AG09319 (cell line): ENCODE data around the gene PHLDB1.

ENCODE experiments used
- DNase-seq: peaks from one replicate; pipeline ENCODE4 v3.0.0-alpha.2; 2010; ENCODE audit warnings: low read depth; ENCODE audit errors: extremely low read depth
- CTCF ChIP-seq: IDR thresholded peaks from 2 replicates; pipeline ENCODE4 v1.5.1; 2011; ENCODE audit warnings: low read depth, mild to moderate bottlenecking, inconsistent platforms, low read length, moderate library complexity

PHLDB1 gene

DNA sequence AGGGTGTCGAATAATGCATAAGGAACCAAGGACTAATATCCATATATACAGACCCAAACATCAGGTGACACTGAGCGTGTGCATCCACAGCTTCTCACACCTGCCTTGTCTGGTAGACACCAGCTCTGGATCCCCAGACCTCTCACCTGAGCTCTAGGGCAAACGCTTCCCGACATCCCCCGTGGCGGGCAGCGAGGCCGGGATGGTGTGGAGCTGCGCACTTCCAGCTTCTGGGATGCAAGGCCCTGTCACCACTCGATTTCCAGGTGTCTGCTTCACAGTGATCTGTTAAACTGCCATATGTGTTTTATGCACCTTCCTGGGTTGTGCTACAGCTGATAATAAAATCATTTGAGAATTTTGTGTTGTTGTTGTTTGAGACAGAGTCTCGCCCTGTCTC is 87.4 kb downstream of the PHLDB1 start:
- DNase-seq = no peak
- TF ChIP-seq CTCF = no peak

- no peak for TF ChIP-seq CTCF
- DNase-seq = no peak
Measured at GRCh38 chr11:118696673-118697226, 89.3 kb downstream of the PHLDB1 start.

DNA sequence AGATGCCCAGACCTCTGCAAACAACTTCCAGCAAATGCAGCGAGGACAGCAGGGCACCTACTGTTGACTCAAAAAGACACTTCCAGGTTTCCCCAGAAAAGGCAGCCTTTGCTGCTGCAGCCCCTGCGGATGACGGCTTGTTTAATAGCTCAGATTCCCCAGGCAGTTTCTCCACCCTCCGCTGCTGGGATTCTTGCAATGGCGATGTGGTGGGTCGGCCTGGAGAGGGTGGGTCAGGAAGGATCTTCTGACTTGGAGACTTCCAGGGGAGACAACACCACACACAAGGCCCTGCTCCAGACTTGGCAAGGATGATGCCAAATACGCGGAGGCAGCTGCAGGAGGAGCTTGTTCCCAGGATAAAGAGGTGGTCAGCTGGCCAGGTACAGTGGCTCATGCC is 89.9 kb downstream of the PHLDB1 start:
- TF ChIP-seq CTCF = no peak
- DNase-seq = no peak

DNA sequence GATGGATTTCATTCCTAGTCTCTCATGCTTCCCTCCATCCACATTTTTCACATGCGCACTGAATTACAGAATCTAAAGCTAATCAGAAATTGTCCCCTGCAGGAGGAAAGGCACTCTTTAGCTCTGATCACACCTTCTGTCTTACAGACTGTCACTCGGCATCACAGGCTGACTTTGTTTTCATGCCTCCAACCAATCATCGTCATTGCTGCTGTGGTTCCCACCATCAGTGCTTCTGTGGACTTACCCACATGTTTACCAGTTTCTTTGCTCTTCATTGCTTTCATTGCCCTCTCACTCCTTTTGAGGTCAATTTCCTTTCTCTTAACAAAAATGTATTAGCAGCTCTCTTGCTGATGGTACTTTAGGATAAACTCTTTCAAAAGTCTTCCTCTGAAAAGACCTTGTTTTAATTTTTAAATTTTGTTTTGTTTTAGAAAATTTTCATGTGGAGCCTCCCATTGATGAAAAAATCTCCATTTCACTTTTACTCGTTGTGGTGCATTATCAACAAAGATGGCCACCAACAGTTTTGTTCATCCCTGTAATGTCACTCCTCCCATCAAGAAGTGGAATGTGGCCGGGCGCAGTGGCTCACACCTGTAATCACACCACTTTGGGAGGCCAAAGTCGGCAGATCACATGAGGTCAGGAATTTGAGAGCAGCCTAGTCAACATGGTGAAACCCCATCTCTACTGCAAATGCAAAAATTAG is 92.2 kb downstream of the PHLDB1 start:
- no peak for TF ChIP-seq CTCF
- no peak for DNase-seq

DNA sequence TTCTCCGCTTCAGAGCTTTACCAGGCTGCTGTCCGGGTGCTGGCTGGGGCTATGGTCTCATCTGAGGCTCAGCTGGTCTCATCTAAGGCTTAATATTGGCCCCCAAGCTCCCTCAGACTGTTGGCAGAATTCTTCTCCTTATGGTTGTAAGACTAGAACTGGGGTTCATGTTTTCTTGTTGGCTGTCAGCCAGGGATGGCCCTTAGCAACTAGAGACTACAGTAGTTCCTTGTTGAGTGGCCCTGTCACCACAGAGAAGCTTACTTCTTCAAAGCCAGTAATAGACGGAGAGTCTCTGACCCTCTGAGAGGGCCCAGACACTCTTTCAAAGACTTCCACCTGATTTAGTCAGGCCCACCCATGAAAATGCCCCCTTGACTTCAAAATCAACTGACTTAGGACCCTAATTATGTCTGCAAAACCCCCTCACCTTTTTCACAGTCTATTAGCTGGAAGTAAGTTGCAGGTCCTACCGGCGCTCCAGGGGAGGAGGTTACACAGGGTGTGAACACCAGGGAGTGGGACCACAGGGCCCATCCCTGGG is 96.2 kb downstream of the PHLDB1 start:
- DNase-seq = no peak
- no peak for TF ChIP-seq CTCF

- TF ChIP-seq CTCF = no peak
- DNase-seq = no peak
Measured at GRCh38 chr11:118705111-118705741, 97.8 kb downstream of the PHLDB1 start.
